Raji (cell line): Measurements from ENCODE around the gene CACNA1C.

Source experiments
- POLR2A ChIP-seq: IDR thresholded peaks from 2 replicates; pipeline ENCODE4 v1.6.1; 2011; ENCODE audit warnings: low read depth, low read length, control low read depth; ENCODE audit not compliant: insufficient read depth

The CACNA1C gene

DNA sequence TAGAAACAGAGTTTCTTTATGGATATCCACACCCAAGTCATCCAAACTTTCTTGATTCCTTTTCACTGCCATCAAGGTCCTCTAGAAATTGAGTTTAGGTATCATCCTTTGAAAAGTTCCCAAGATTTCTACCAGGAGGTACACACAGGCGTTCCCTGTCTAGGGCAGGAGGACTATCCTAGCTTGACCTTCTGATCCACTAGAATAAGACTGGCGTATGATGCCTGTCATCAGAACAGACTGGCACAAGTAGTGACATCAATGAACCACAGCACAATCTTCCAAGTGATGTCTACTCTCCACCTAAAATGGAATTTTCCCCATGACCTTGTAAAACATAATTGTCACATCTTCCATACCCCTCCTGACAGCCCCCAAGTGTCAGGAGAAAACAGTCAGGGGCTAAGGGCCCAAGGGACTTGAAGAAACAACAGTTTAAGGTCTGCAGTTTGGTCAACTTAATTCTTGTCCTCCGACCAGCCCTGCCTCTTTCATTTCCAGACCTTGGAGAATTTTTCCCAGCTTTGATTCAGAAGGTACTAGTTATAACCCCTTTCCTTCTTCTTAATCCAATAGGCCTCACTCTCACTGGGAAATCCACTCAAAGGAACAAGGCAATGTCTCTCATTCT is 641.3 kb downstream of the CACNA1C start:
- no peak for TF ChIP-seq POLR2A

DNA sequence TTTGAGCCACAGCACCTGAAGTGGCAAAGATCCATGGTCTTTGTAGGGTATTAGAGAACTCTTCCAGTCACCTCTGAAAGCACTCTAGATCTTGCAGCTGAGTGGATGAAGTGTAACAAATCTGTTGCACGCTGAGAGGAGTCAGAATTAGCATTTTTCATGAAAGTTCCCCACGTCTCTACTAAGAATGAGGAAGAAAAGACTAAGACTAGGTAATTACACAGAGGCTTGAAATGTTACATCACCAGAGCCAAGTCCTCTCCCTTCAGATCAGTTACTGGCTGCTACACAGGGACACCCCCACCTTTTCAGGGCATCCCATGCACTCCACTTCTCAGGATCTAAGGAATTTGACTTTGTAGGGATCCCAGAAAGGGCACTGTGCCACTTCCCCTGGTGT is 643.3 kb downstream of the CACNA1C start:
- no peak for TF ChIP-seq POLR2A

DNA sequence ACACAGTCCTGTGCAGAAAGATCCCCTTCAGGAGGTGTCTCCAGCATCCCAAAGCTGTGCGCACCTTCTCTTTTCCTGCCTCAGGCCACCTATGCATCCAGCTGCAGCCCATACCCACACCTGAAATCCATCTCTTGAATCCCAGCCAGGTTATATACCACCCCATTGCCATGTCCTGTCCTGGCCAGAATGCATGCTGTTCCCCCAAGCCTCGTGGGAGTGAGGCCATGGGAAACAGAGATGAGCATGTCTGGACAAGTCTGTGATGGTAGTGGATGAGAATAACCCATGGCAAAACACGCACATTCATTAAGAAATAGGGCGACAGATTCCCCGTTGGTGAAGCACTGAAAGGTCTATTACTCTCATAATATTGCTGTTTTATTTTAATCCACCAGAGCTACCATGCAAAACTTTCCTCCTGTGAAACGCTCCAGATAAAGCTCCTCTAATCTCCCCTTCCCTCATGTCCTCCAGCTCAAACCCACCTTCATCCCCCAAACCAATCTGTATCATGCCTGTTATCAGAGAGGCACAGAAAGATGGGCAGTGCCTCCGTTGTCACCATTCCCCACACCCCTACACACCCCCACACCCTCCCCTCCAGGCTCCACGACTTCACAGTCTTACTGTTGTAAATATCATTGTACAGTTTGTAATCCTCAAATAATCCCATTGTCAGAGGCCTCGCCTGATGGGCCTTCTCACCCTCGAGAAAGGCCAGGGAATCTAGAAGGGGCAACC is 644.4 kb downstream of the CACNA1C start:
- TF ChIP-seq POLR2A, result no peak

DNA sequence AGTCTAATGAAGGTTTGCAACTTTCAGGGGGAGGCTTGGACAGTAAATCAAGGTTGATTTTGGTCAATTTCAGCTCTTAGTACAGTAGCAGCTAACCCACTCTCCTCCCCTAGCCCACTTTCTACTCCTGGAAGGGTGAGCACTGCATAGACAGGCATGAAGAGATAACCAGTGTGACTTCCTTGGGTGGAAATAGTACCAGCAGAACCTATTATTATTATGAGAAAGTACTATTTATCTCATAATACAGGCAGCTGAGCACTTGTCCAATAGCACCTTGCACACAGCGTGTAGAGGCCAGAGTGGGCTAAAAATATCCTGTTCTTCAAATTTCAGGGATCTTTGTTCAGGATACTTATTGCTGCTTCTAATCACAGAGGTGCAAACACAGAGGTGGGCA is 645.8 kb downstream of the CACNA1C start:
- no peak for TF ChIP-seq POLR2A

DNA sequence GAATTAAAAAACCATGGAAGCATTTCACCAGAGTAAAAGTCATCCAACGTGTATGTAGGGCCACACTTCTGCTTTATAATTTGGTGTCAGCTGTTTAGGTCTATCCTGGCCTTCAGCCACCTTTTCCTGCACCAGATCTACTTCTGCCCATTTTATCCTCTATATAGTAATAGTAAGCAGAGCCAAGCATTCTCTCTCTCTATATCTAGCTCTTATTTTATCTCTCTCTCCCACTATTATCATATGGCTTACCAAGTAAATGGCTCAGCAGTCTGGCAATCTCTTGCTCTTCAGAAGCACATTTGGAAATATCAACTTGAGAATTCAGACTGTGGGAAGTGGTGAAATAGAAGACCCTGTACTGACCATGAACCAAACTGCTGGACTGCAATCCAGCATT is 657.9 kb downstream of the CACNA1C start:
- no peak for TF ChIP-seq POLR2A

DNA sequence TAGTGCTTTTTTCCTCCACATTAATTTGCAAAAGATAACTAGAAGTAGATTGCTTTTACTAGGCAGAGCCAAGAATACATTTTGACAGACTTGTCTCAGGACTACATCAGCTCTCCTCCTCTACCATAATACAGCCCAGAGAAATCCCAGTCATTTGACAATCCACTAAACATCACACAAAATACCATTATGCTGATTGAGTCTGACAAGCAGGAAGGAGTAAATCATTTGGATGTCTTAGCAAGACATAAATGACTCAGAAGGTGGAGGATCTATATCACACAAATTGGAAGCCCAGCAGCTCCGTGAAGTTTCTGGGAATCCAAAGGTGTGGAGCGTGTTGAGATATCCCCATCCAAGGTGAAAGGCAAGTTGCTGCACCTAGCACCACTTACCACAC is 666.6 kb downstream of the CACNA1C start:
- TF ChIP-seq POLR2A, result no peak

DNA sequence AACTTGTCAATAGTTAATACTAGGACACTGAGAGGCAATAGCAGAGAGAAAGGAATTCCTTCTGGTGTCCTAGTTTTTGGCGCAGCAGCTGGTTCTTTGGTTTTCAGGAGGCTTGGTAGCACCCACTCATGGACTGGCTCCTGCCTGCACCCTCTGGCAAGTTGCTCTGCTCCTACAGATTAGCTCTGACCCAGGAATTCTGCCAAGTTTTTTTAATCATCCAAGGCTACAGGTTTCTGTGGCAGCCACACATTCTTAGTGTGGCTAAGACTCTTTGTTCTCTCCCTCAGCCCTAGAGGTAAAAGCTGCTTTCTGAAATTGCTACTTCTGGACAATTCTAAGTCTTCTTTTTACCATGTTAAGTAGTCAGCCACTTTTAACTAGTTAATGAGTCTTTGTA is 670.0 kb downstream of the CACNA1C start:
- no peak for TF ChIP-seq POLR2A

DNA sequence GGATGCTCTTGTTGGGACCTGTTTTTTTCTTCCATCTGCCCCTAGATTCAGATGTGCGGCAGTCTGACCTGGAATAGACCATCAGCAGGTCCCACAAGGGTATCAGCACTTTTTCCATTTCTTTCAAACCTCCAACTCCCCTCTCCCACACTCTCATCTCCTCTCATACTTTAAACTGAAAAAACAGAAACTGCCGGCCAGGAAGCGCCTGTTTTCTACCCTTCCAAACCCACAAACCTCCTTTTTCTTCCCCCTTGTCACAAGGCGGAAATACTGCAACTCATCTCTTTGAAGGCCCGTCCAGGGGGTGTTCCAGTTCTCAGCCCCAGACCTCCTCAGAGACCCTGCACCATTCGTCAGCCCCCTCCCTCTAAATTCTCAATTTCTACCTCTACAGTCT is 679.5 kb downstream of the CACNA1C start:
- no peak for TF ChIP-seq POLR2A

DNA sequence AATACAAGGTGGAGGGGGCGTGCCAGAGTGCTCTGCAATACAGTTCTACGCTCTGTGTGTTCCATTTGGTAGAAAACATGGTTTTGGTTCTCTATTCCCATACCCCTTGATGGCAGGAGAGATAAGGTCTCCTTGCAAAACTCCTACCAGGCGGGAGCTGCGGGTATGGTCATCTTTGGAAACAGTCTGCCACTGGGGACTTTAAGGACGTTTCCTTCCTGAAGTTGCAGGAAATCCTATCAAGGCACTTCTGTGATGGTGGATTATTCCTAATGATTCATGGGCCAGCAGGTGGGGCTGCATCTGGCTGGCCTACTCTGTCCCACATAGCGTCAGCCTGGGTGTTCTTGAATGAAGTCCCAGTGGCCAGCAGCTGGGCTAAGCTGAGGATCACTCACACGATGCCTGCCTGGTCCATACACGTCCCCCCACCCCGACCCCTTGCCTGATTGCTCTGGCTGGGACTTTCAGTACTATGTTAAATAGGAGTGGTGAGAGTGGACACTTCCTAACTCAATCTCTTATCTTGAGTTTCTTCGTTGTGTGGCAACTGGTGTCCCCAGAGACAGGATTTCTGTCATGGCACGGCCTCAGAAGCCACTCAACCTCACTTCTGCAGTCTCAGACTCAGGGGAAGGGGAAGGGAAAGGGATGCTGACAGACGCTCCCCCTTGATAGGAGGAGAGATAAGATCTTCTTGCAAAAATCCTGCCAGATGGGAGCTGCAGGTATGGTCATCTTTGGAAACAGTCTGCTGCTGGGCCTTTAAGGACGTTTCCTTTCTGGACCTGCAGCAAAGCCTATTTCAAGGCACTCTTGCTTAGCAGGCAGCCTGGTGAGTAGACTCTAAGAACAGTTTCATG is 680.9 kb downstream of the CACNA1C start:
- TF ChIP-seq POLR2A, result no peak

DNA sequence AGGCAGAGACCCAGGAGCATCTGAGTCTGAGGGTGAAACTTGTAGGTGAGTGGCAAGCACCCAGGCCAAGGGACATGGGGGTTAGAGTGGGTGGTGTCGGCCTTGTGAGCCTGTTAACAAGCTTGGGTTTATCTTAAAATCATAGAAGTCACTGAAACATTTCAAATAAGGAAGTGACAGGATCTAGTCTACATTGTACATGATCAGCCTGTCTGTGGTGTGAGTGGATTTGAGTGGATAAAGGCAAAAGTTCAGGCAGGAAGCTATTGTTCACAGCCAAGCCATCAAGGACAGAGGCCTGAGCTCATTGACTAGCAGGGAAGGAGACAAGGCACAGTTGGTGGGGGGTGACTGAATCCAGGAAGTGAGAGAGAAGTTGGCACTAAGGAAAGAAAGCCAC is 682.6 kb downstream of the CACNA1C start:
- TF ChIP-seq POLR2A, result no peak

DNA sequence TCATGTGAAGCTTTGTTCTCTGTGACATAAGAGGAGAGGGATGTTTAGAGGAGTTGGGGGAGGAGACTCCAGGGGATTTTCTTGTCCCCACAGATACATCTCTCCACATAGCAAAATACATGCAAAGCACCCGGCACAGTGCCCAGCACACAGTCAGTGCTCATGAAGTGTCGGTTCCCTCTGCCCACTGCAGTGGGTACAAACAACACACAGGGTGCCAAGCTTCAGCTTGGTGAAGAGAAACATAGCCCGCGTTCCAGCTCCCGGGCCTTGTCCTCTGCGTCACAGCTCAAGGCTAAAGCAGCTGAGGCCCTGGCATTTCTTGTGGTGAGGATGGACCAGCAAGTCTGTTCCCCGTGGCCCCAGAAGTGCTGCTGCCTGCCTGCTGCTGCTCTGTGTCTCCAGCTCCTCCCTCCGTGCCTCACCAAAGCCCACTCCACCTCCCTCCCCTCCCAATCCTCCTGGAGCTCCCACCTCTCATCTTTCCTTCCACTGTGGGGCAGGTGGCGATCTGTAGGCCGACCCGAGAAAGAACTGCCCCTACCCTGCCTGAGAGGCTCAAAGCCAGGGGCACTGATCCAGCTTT is 685.0 kb downstream of the CACNA1C start:
- no peak for TF ChIP-seq POLR2A

DNA sequence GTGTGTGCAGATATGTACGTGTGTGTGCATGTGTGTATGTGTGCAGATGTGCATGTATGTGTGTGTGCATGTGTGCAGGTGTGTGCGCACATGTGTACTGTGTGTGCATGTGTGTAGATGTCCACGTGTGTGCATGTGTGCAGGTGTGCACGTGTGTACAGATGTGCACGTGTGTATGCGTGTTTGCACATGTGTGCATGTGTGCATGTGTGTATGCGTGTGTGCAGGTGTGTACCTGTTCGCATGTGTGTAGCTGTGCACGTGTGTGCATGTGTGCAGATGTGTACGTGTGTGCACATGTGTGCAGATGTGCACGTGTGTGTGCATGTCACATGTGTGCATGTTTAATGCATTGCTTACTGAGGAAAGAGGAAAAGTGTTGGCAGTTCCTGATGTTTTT is 686.3 kb downstream of the CACNA1C start:
- TF ChIP-seq POLR2A, result no peak

DNA sequence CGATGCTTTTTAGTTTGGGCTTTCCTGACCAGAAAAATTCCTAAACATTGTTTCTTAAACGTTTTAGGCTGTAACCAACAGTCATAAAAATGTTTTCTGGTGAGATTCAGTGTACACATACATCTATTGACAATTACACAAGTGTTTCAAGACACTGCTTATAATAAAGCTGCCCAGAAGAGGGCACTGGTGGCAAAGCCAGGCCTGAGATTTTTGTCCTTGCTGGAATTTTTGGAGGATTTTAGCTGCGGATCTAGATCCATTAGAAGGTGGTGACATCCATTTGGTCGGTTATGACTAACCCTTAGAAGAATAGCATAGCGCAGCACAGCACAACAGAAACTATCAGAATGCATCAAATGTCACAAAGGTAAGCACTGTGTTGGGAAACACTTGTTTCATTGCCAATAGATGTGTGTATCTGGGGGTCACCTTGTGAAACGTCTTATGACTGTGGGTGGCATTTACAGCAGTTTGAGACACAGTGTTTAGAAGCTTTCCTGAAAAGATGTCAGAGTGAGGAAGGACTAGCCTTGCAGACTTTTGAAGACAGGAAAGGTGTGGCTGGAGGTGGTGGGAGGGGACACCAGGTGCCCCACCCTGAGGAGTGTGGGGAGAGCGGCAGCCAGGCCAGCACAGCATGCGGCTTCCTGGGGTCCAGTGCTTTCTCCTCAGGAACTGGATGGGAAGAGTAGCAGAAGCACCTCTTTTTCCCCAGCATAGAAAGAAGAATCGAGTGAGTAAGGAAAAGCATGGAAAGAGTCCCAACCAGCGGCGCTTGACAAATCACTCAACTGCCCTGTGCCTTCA is 687.2 kb downstream of the CACNA1C start:
- no peak for TF ChIP-seq POLR2A

DNA sequence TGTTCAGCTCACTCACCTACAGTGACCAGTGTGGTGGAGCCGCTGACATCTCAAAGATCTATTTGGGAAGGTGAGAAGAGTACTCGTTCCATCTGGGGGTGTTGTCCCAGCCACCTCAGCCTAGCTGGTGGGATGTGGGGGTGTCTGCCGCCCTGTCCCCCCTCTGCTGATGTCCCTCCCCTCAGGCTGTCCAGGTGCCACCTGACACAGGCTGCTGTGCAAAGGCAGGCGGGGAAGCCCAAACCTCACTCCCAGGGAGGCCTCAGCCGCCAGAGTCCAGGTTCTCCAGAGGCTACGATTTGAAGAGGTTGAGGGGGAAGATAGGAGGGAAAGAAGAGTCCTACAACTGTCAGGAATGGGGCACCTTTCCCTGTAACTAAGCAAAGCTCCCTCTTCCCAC is 690.7 kb downstream of the CACNA1C start:
- no peak for TF ChIP-seq POLR2A

DNA sequence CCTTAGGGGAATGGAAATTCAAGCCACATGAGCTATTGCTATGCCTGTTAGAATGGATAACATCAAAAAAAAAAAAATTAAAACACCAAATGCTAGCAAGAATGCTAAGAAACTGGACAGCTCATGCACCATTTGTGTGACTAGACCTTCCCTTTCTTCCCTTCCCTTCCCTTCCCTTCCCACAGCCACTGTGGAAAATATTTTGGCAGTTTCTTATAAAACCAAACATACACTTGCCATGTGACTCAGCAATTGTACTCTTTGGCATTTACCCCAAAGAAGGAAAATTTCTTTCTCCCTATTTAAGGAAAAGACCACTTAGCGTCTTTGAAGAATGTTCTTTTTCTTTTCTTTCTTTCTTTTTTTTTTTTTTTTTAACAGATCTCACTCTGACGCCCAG is 692.9 kb downstream of the CACNA1C start:
- no peak for TF ChIP-seq POLR2A
